CD4-positive, alpha-beta memory T cell (primary cell): ENCODE measurements around the gene AQP6. TPM values are rescaled to one million over a fixed set of nuclear protein-coding genes. Genes with fewer than 3 reads are reported as not detected.
"Not testable (repeated sequence)": the region's sequence is repeated elsewhere in the genome, so short reads cannot be mapped to it uniquely, and the experiment has no call there.

Experiments used
- CTCF ChIA-PET: fragments of 350-600 bp; sonication (Branson Sonifier 250); formaldehyde crosslinking; loops from one replicate; lab custom pipeline; 2021; ENCODE audit warnings: inconsistent platforms; ENCODE audit not compliant: partially characterized antibody; lab: Charles Lee
- POLR2A ChIA-PET: fragments of 350-600 bp; sonication (Branson Sonifier 250); formaldehyde crosslinking; loops from one replicate; lab custom pipeline; 2021; ENCODE audit not compliant: partially characterized antibody; lab: Charles Lee
- DNase-seq, 5 donors: peaks; one replicate each; pipeline versions ENCODE4 v3.0.0 to v3.0.0-alpha.2; 2020 to 2022; ENCODE audit warnings: mixed read lengths in 1 of 5
- H3K27ac ChIP-seq: one replicate; pipeline ENCODE4 v1.7.0; 2013; ENCODE audit warnings: low read depth, low read length
- H3K27me3 ChIP-seq: 2 replicates; pipeline ENCODE4 v1.7.0; 2013; ENCODE audit warnings: mild to moderate bottlenecking, low read length, moderate library complexity; ENCODE audit not compliant: insufficient read depth
- H3K36me3 ChIP-seq: 2 replicates; pipeline ENCODE4 v1.7.0; 2013; ENCODE audit warnings: mild to moderate bottlenecking, low read length, moderate library complexity; ENCODE audit not compliant: insufficient read depth
- H3K4me1 ChIP-seq: 2 replicates; pipeline ENCODE4 v1.7.0; 2013; ENCODE audit warnings: mild to moderate bottlenecking, low read length, moderate library complexity; ENCODE audit not compliant: insufficient read depth
- H3K4me3 ChIP-seq, 2 donors: one replicate each; pipeline ENCODE4 v1.7.0; 2013; ENCODE audit warnings: low read length in 2 of 2, mild to moderate bottlenecking in 1 of 2
- H3K9me3 ChIP-seq, 2 donors: one replicate each; pipeline ENCODE4 v1.7.0; 2013; ENCODE audit warnings: low read length in 2 of 2, control low read depth in 1 of 2; ENCODE audit not compliant: control insufficient read depth in 1 of 2
- H3K27ac Mint-ChIP-seq, 7 donors: one replicate each; pipeline ENCODE4 v1.8.0; 2020 to 2021; ENCODE audit warnings: mixed read lengths in 7 of 7, mild to moderate bottlenecking in 6 of 7, inconsistent platforms in 3 of 7, moderate library complexity in 3 of 7
- H3K27me3 Mint-ChIP-seq, 2 donors: one replicate each; pipeline ENCODE4 v1.8.0; 2020 to 2021; ENCODE audit warnings: mixed read lengths in 2 of 2
- H3K36me3 Mint-ChIP-seq, 2 donors: one replicate each; pipeline ENCODE4 v1.8.0; 2020 to 2021; ENCODE audit warnings: mixed read lengths in 2 of 2, inconsistent platforms in 1 of 2, mild to moderate bottlenecking in 1 of 2
- H3K4me1 Mint-ChIP-seq, 4 donors: one replicate each; pipeline ENCODE4 v1.8.0; 2020 to 2021; ENCODE audit warnings: mixed read lengths in 4 of 4, mild to moderate bottlenecking in 1 of 4
- H3K4me3 Mint-ChIP-seq, 8 donors: one replicate each; pipeline ENCODE4 v1.8.0; 2020 to 2021; ENCODE audit warnings: mixed read lengths in 8 of 8, mild to moderate bottlenecking in 7 of 8, moderate library complexity in 6 of 8, inconsistent platforms in 3 of 8
- H3K9me3 Mint-ChIP-seq, 8 donors: one replicate each; pipeline ENCODE4 v1.8.0; 2020 to 2021; ENCODE audit warnings: mixed read lengths in 8 of 8, mild to moderate bottlenecking in 5 of 8, inconsistent platforms in 3 of 8, moderate library complexity in 1 of 8
- intact Hi-C: fragments of 100-400 bp; cut with micrococcal nuclease; formaldehyde crosslinking; loops from one replicate; pipeline ENCODE4 v1.15.1; 2023
- polyA plus RNA-seq, 2 donors: library from polyadenylated mRNA; unstranded; fragments of 300-500 nt; fragmentation: Illumina TruSeq; gene quantifications; one replicate each; pipeline ENCODE4 v1.2.3, GENCODE V29; 2021
- total RNA-seq, 2 experiments: library from RNA; stranded (reverse); gene quantifications; one replicate each; pipeline ENCODE4 v1.2.3, GENCODE V29; 2021

AQP6 gene
- total and polyA plus RNA-seq, 4 experiments from 2014 or later = not detected

DNA sequence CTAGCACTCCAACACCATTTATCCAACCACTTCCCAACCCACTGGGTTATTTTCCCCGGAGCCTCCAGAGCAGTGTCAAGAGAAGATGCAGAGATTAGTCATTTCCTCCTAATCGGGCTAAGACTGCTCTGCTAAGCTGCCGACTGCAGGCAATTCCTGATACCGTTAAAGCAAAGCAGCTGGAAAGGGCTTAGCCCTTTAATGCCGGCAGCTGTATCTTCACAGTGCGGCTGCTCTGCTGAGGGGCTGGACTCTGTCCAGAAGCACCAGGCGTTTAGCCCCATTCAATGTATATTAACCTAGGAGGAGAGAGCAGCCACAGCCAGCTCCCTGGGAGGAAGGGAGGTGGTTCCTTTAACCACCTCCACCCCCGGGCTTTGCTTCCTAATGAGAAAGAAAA, 11.1 kb downstream of the AQP6 start:
- H3K27me3 Mint-ChIP-seq = no peaks in the 10 kb centered on the region
- no peaks in the 10 kb centered on the region for H3K36me3 ChIP-seq
- H3K9me3 ChIP-seq = no peaks in the 10 kb centered on the region
- no peak overlapping the region for H3K4me3 Mint-ChIP-seq
- intact Hi-C loops = no loop called here
- no peak overlapping the region for H3K27ac ChIP-seq
- H3K27ac Mint-ChIP-seq = peak overlapping the region in 1 of 7 donors; percentile 22
- POLR2A ChIA-PET = no interaction called here
- no peaks in the 10 kb centered on the region for H3K4me1 ChIP-seq
- peaks cover 0 to 4% of the 10 kb centered on the region in 2 donors for H3K36me3 Mint-ChIP-seq
- no peak overlapping the region for H3K4me3 ChIP-seq
- DNase-seq = no peak
- CTCF ChIA-PET = interaction anchor here (1.2 to 7.2 kb wide), 2 partner anchors 16 to 38 kb away, joined by 3 to 52 read pairs; no protein-coding TSS in a partner anchor
- no peaks in the 10 kb centered on the region for H3K4me1 Mint-ChIP-seq
- H3K9me3 Mint-ChIP-seq = no peaks in the 10 kb centered on the region
- no peaks in the 10 kb centered on the region for H3K27me3 ChIP-seq

DNA sequence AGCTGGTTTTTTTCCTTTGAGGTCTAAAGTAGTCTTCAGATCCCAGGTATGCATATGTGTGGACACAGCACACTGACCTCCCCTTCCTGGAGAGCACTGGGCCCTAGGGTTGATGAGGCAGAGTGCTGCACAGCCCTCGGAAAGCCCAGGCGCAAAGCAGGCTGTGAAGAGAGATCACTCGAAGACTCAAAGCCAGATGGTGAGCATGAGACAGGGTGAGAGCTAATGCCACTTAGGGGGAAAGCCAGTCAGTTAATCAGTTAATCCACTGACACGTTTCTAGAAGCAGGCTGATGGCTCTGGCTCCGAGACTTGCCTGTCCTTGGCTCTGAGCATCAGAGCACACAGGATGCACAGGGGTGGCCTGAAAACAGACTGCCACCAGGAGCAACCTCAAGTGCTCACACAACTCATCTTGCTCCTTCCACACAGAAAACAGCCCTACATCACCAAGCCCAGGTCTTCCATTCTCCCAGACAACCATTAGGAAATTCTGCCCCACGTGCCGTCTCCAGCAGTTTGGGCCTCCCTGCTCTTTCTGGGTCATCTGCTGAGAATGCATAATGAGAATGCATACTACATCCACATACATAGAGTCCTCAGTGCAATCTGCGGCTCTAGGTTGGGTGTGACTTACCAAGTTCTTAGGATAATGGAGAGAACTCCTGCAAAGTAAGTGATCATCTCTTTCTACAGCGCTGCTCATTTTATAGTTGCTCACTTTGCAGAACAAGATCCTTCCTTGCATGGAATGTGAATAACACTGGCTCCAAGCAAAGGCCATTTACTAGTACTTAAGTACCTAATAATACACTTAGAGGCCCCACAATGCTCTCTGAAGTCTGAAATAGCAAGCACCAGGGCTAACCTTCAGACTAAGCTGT, 12.0 kb downstream of the AQP6 start:
- no peak overlapping the region for H3K4me3 Mint-ChIP-seq
- no peaks in the 10 kb centered on the region for H3K4me1 Mint-ChIP-seq
- Histone ChIP-seq H3K36me3 (no peaks in the 10 kb centered on the region), H3K9me3 (no peaks in the 10 kb centered on the region), H3K27ac (no peak overlapping the region), H3K4me3 (no peak overlapping the region), H3K27me3 (no peaks in the 10 kb centered on the region), H3K4me1 (no peaks in the 10 kb centered on the region)
- H3K9me3 Mint-ChIP-seq = no peaks in the 10 kb centered on the region
- no peaks in the 10 kb centered on the region for H3K27me3 Mint-ChIP-seq
- no peak for DNase-seq
- intact Hi-C loops = no loop called here
- ChIA-PET CTCF (interaction anchor here (1.1 to 7.2 kb wide), 3 partner anchors 17 to 39 kb away, joined by 4 to 52 read pairs (median 10); no protein-coding TSS in a partner anchor), POLR2A (no interaction called here)
- H3K36me3 Mint-ChIP-seq = peaks cover under 1 to 8% of the 10 kb centered on the region in 2 donors
- no peak overlapping the region for H3K27ac Mint-ChIP-seq

DNA sequence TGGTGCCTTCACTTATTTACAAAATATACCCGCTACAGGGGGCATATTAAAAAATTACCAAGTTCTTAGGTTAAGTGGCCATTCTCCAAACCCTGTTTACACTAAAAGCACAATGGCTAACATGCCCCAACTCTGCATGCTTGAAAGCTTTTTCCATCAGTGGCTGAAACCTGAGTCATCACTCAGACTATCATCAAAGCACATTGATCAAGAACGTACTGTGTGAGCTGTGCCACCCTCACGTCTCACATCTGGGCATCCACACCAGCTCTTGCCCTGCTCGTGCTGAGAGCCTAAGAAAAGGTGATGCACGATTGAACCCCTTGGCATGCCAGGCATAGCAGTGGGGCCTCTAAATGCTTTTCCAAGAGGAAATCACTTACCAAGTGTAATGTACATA, 13.2 kb downstream of the AQP6 start:
- Mint-ChIP-seq H3K4me3 (no peak overlapping the region), H3K27ac (no peak overlapping the region), H3K9me3 (no peaks in the 10 kb centered on the region), H3K27me3 (no peaks in the 10 kb centered on the region), H3K4me1 (no peaks in the 10 kb centered on the region), H3K36me3 (peaks cover 3 to 17% of the 10 kb centered on the region in 2 donors)
- ChIA-PET CTCF (interaction anchor here (0.9 to 3.0 kb wide), 3 partner anchors 18 to 85 kb away, joined by 3 to 10 read pairs (median 4); no protein-coding TSS in a partner anchor), POLR2A (no interaction called here)
- Histone ChIP-seq H3K36me3 (no peaks in the 10 kb centered on the region), H3K4me1 (no peaks in the 10 kb centered on the region), H3K4me3 (no peak overlapping the region), H3K9me3 (no peaks in the 10 kb centered on the region), H3K27me3 (no peaks in the 10 kb centered on the region), H3K27ac (no peak overlapping the region)
- intact Hi-C loops = no loop called here
- DNase-seq = no peak

DNA sequence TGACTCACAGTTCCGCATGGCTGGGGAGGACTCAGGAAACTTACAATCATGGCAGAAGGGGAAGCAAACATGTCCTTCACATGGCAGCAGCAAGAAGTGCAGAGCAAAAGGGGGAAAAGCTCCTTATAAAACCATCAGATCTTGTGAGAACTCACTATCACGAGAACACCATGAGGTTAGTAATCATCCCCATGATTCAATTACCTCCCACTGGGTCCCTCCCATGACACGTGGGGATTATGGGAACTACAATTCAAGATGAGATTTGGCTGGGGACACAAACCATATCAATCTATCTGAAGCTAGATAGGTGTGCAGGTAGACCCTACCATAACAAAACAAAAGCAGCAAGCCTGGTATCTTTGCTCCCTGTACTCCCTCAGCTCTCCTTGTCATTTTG, 13.7 kb downstream of the AQP6 start:
- H3K36me3 ChIP-seq, POLR2A ChIA-PET, H3K4me3 Mint-ChIP-seq, H3K27me3 ChIP-seq, H3K27me3 Mint-ChIP-seq, H3K27ac Mint-ChIP-seq, H3K4me3 ChIP-seq, DNase-seq, intact Hi-C loops, H3K4me1 Mint-ChIP-seq, H3K9me3 Mint-ChIP-seq, H3K27ac ChIP-seq, H3K4me1 ChIP-seq, H3K9me3 ChIP-seq: not testable (repeated sequence)
- peaks cover 3 to 17% of the 10 kb centered on the region in 2 donors for H3K36me3 Mint-ChIP-seq
- CTCF ChIA-PET = interaction anchor here (3.0 kb wide), 1 partner anchor 19 kb away, joined by 10 read pairs; no protein-coding TSS in a partner anchor

DNA sequence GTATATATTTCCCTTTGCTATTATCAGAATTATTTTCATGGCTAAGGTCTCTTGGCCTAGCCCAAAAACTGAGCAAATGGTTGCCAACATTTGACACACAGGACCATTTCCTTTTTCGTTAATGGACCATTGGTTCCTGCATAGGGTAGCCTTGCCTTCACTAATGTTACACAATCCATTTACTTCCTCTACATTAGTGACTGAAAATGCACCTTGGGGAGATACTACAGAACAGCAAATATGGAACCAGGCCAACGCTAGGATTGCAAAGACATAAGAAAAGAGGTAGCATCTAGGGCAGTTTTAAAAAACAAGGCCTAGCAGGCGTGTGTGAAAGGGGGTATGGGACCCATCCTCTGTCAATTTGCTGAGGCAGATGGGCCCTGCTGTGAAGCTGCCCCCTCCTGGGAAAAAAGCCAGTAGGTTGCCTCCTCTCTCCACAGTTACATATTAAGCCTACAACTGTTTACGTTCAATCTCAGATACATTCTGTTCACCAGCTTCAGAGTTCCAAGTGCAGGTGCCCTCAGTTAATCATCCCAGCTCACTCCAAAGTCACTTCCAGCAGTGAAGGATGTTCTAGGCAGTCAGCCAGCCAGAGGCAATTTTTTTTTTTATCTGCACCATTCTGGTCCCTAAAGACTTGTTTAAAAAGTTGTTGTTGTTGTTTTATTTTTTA, 15.0 kb downstream of the AQP6 start:
- Histone ChIP-seq H3K4me1 (no peaks in the 10 kb centered on the region), H3K9me3 (no peaks in the 10 kb centered on the region), H3K27me3 (no peaks in the 10 kb centered on the region), H3K4me3 (no peak overlapping the region), H3K27ac (no peak overlapping the region), H3K36me3 (no peaks in the 10 kb centered on the region)
- Mint-ChIP-seq H3K27ac (no peak overlapping the region), H3K36me3 (peaks cover 11 to 29% of the 10 kb centered on the region in 2 donors), H3K27me3 (no peaks in the 10 kb centered on the region), H3K4me3 (no peak overlapping the region), H3K4me1 (no peaks in the 10 kb centered on the region), H3K9me3 (no peaks in the 10 kb centered on the region)
- intact Hi-C loops = no loop called here
- ChIA-PET POLR2A (no interaction called here), CTCF (interaction anchor here (3.0 kb wide), 1 partner anchor 20 kb away, joined by 10 read pairs; no protein-coding TSS in a partner anchor)
- DNase-seq = no peak

DNA sequence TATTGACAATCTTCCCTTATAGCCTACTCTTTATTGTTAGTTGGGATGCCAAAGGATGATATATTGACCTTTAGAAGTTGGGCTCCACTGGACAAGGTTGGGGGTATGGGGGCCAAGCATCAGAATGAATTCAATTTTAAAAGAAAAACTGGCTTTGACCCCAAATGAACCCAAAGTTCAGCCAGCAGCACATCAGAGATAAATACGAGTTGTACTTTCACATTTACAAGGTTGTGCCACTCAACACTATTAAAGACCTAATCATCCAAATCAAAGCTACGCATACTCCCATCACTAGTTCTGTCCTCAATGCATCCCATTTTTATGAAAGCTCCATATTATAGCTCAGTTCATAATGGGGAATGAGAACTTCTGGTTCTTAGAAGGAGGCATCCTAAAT, 16.7 kb downstream of the AQP6 start:
- intact Hi-C loops, H3K27me3 ChIP-seq, H3K9me3 Mint-ChIP-seq, H3K4me1 Mint-ChIP-seq, H3K27me3 Mint-ChIP-seq, H3K9me3 ChIP-seq, POLR2A ChIA-PET, H3K36me3 ChIP-seq, H3K4me1 ChIP-seq, DNase-seq, H3K4me3 ChIP-seq, H3K4me3 Mint-ChIP-seq, H3K27ac ChIP-seq, H3K27ac Mint-ChIP-seq: not testable (repeated sequence)
- CTCF ChIA-PET = interaction anchor here (0.5 to 1.8 kb wide), 6 partner anchors 20 to 297 kb away, joined by 3 to 5 read pairs (median 4); no protein-coding TSS in a partner anchor
- H3K36me3 Mint-ChIP-seq = peaks cover 24 to 40% of the 10 kb centered on the region in 2 donors

DNA sequence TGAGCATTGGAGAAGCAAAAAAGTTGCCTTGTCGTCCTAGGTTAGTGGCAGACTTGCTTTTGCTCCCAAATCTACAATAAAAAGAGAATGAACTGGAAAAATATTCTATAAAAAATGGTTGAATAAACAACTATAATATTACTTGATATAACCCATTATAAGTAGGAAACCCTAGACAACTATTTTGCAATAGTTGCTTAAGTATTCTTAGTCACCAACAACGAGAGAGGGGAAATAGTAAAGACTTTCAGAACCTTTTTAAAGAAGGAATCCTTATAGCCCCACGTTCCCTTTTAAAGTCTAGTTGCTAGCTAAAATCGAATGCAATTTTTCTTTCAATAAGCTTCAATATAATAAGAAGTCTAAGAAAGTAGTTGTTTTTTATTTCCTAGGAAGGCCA, 17.5 kb downstream of the AQP6 start:
- ChIA-PET CTCF (interaction anchor here (1.1 to 1.6 kb wide), 5 partner anchors 20 to 84 kb away, joined by 3 to 5 read pairs (median 4); no protein-coding TSS in a partner anchor), POLR2A (no interaction called here)
- Mint-ChIP-seq H3K4me3 (no peak overlapping the region), H3K9me3 (no peaks in the 10 kb centered on the region), H3K27me3 (no peaks in the 10 kb centered on the region), H3K4me1 (no peaks in the 10 kb centered on the region), H3K36me3 (peaks cover 28 to 44% of the 10 kb centered on the region in 2 donors), H3K27ac (no peak overlapping the region)
- H3K4me1 ChIP-seq = no peaks in the 10 kb centered on the region
- no peaks in the 10 kb centered on the region for H3K36me3 ChIP-seq
- H3K27me3 ChIP-seq = no peaks in the 10 kb centered on the region
- no peak for DNase-seq
- H3K4me3 ChIP-seq = no peak overlapping the region
- intact Hi-C loops = no loop called here
- H3K9me3 ChIP-seq = no peaks in the 10 kb centered on the region
- no peak overlapping the region for H3K27ac ChIP-seq
